HepG2 (cell line): ENCODE data around the gene CLCN2. TPM values are rescaled to one million over a fixed set of nuclear protein-coding genes. Genes with fewer than 3 reads are reported as not detected.

Experiments
- AGO1 ChIP-seq: fragments of 200-400 bp; formaldehyde crosslinking; IDR thresholded peaks from 2 replicates; pipeline ENCODE4 v1.6.1; 2017; ENCODE audit warnings: mild to moderate bottlenecking, low read depth, low read length, moderate library complexity; ENCODE audit not compliant: poor library complexity, severe bottlenecking
- BCL3 ChIP-seq: sonication (generic); formaldehyde crosslinking; IDR thresholded peaks from 2 replicates; pipeline ENCODE4 v1.5.1; 2020; ENCODE audit warnings: mild to moderate bottlenecking, missing genetic modification reagents, moderate library complexity
- DMTF1 ChIP-seq: sonication (generic); formaldehyde crosslinking; IDR thresholded peaks from 2 replicates; pipeline ENCODE4 v1.4.0; 2020; ENCODE audit warnings: mild to moderate bottlenecking, missing genetic modification reagents
- GPN1 ChIP-seq: sonication (generic); formaldehyde crosslinking; IDR thresholded peaks from 2 replicates; pipeline ENCODE4 v1.5.1; 2020; ENCODE audit warnings: missing genetic modification reagents, borderline replicate concordance
- IRF9 ChIP-seq: sonication (generic); formaldehyde crosslinking; IDR thresholded peaks from 2 replicates; pipeline ENCODE4 v1.8.0; 2022; ENCODE audit warnings: missing genetic modification reagents, mild to moderate bottlenecking, borderline replicate concordance
- LBX2 ChIP-seq: sonication (generic); formaldehyde crosslinking; IDR thresholded peaks from 2 replicates; pipeline ENCODE4 v1.5.0; 2020; ENCODE audit warnings: missing genetic modification reagents, mild to moderate bottlenecking, borderline replicate concordance
- MAX ChIP-seq: IDR thresholded peaks from 2 replicates; pipeline ENCODE4 v1.6.1; 2012; ENCODE audit warnings: inconsistent platforms
- NR0B2 ChIP-seq: sonication (generic); formaldehyde crosslinking; IDR thresholded peaks from 2 replicates; pipeline ENCODE4 v1.4.0; 2020; ENCODE audit warnings: mild to moderate bottlenecking, missing genetic modification reagents
- POGZ ChIP-seq: sonication (generic); formaldehyde crosslinking; IDR thresholded peaks from 2 replicates; pipeline ENCODE4 v1.4.0; 2020; ENCODE audit warnings: mild to moderate bottlenecking, missing genetic modification reagents
- RERE ChIP-seq: IDR thresholded peaks from 2 replicates; pipeline ENCODE4 v1.6.1; 2016; ENCODE audit warnings: low read depth, missing genetic modification reagents, missing compliant biosample characterization
- ZNF660 ChIP-seq: sonication (generic); formaldehyde crosslinking; IDR thresholded peaks from 2 replicates; pipeline ENCODE4 v1.5.1; 2020; ENCODE audit warnings: mild to moderate bottlenecking, low read depth, missing genetic modification reagents, borderline replicate concordance
- ZNF850 ChIP-seq: sonication (generic); formaldehyde crosslinking; conservative IDR thresholded peaks from 2 replicates; pipeline ENCODE4 v1.9.0; 2021; ENCODE audit warnings: mild to moderate bottlenecking, missing genetic modification reagents
- polyA plus RNA-seq, 8 experiments: library from polyadenylated mRNA; depleted of rRNA in 3 of 8; stranded (reverse) in 7 of 8; unstranded in 1 of 8; fragments of >200 nt; fragmentation: Illumina TruSeq in 4 of 8; extraction: Trizol in 4 of 8; gene quantifications; 2 replicates each; pipeline versions ENCODE4 v1.2.1 to v1.2.3, GENCODE V29; 2011 to 2016; ENCODE audit warnings: low read depth in 4 of 8, missing spikeins in 1 of 8, mixed read lengths in 1 of 8; ENCODE audit not compliant: insufficient read depth in 1 of 8
- total RNA-seq, 5 experiments: library from RNA; depleted of rRNA; stranded (reverse); fragments of >200 nt; fragmentation: Illumina TruSeq; extraction: Trizol; gene quantifications; 2 replicates each; pipeline ENCODE4 v1.2.3, GENCODE V29; 2016; ENCODE audit warnings: low read depth in 1 of 5

CLCN2 gene
- total and polyA plus RNA-seq, 2 of the 13 experiments (the other 11 are each of a cell fraction or from before 2014, with no cell fraction given): 11.4 to 13.5 TPM

GRCh38 chr3:184298759-184299487, 62.5 kb downstream of the CLCN2 start, which contains the start of gene PSMD2 (continued):
- TF ChIP-seq ZNF660 (no peak), LBX2 (no peak), IRF9 (peak; percentile 48; the same call in 1 of the 2 replicates), RERE (CRISPR knock-in tag) (no peak), POGZ (CRISPR knock-in tag) (no peak), MAX (peak; percentile 13; the same call in 1 of the 2 replicates), BCL3 (CRISPR knock-in tag) (no peak), DMTF1 (no peak), AGO1 (no peak), GPN1 (CRISPR knock-in tag) (no peak), ZNF850 (no peak), NR0B2 (no peak)
